ENCODE results near the gene GABRA5. TPM values are rescaled to one million over a fixed set of nuclear protein-coding genes. Genes with fewer than 3 reads are reported as not detected.

Gene GABRA5
- polyA plus RNA-seq, 3 donors = not detected

DNA sequence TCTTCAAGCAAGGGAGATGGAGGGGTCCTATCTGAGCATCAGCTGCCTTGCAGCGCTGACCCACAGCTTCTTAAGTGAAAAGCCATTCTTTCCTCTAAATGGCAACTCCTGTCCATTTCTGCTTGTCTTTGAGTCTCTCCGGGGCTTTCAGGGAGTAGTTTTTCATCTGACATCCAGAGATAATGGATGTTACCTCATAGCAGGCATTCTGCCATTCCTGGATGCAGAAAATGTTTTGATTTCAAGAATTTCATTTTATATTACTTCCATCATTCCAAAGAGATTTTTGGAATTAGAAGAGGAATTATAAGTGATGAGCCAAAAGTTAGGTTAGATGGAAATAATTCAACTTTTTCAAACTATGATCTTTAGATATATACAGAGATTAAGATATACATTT lies 59.2 kb downstream of the GABRA5 start:
- peaks cover 0 to 9% (median 4%) of the 10 kb centered on the region in 7 donors for H3K9me3 Mint-ChIP-seq
- H3K27ac Mint-ChIP-seq = no peak overlapping the region
- DNase-seq = no peak
- H3K4me1 Mint-ChIP-seq = no peaks in the 10 kb centered on the region
- H3K4me3 Mint-ChIP-seq = no peak overlapping the region
- H3K27me3 ChIP-seq (ENCODE audit: control insufficient read depth in 2 of 2, insufficient read depth in 2 of 2, low read length in 2 of 2) = no peaks in the 10 kb centered on the region
- intact Hi-C loops (cut with micrococcal nuclease) = no loop called here
- H3K4me1 ChIP-seq (ENCODE audit: control insufficient read depth in 1 of 2, insufficient read depth in 2 of 2, low read length in 2 of 2) = no peaks in the 10 kb centered on the region
- TF ChIP-seq CTCF (IDR thresholded peaks at IDR 0.05) = no peak
- H3K4me2 ChIP-seq (replicated peaks; ENCODE audit: extremely low read depth, low read length, poor library complexity, severe bottlenecking) = no peak overlapping the region
- no peaks in the 10 kb centered on the region for H4K20me1 ChIP-seq (ENCODE audit: insufficient read depth, low read length)
- no peak overlapping the region for H3K4me3 ChIP-seq (replicated peaks in 1 of 3; ENCODE audit: low read depth in 2 of 3, low read length in 3 of 3)
- H3K36me3 Mint-ChIP-seq = no peaks in the 10 kb centered on the region
- no peak overlapping the region for H3K27ac ChIP-seq (ENCODE audit: low read depth in 1 of 2, low read length in 2 of 2)
- H3K27me3 Mint-ChIP-seq (ENCODE audit: low read depth in 3 of 3) = peaks cover 0 to 3% (median 0%) of the 10 kb centered on the region in 3 donors
- no peaks in the 10 kb centered on the region for H3K36me3 ChIP-seq (replicated peaks in 1 of 2; ENCODE audit: control insufficient read depth in 1 of 2, insufficient read depth in 2 of 2, low read length in 2 of 2)
- H2AFZ ChIP-seq (ENCODE audit: insufficient read depth, low read depth, low read length, poor library complexity, severe bottlenecking) = no peak overlapping the region
- H3K9me3 ChIP-seq (replicated peaks in 1 of 2; ENCODE audit: control insufficient read depth in 1 of 2, insufficient read depth in 1 of 2, low read length in 2 of 2) = peaks cover 0 to 4% of the 10 kb centered on the region in 2 donors
- H3K9ac ChIP-seq (ENCODE audit: insufficient read depth, low read length, poor library complexity, severe bottlenecking) = no peak overlapping the region
- whole genome bisulfite sequencing (ENCODE audit: insufficient coverage) = no CpG with 5 or more reads among the region's 2 CpGs
- no peaks in the 10 kb centered on the region for H3K79me2 ChIP-seq (ENCODE audit: insufficient read depth, low read length)

DNA sequence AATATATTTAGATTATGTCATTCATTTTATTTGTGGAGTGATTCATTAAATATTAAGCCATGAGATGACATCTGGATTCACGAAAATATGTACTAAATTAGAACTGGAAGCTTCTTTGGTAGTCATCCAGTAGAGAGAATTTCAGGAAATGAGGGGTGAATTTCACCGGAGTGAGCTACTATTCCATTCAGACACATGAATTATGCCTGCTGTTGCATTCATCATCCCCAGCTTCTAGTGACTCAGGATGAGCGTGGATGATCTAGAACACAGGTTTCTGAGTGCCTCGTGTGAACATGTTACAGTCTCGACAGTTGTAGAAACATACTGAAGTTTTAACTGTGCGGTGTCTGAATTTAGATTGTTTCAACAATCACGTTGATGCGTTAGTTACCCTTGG lies 61.2 kb downstream of the GABRA5 start:
- Mint-ChIP-seq H3K4me1 (no peaks in the 10 kb centered on the region), H3K9me3 (peaks cover 0 to 14% (median 4%) of the 10 kb centered on the region in 7 donors), H3K4me3 (no peak overlapping the region), H3K36me3 (no peaks in the 10 kb centered on the region), H3K27ac (no peak overlapping the region), H3K27me3 (ENCODE audit: low read depth in 3 of 3) (peaks cover 0 to 3% (median 0%) of the 10 kb centered on the region in 3 donors)
- H3K9ac ChIP-seq (ENCODE audit: insufficient read depth, low read length, poor library complexity, severe bottlenecking) = no peak overlapping the region
- peaks cover 4% of the 10 kb centered on the region in 2 donors for H3K9me3 ChIP-seq (replicated peaks in 1 of 2; ENCODE audit: control insufficient read depth in 1 of 2, insufficient read depth in 1 of 2, low read length in 2 of 2)
- WGBS (ENCODE audit: insufficient coverage) = 91% methylated on average over 4 of the region's 8 CpGs
- no peaks in the 10 kb centered on the region for H3K4me1 ChIP-seq (ENCODE audit: control insufficient read depth in 1 of 2, insufficient read depth in 2 of 2, low read length in 2 of 2)
- no peak for TF ChIP-seq CTCF (IDR thresholded peaks at IDR 0.05)
- intact Hi-C loops (cut with micrococcal nuclease) = no loop called here
- no peaks in the 10 kb centered on the region for H4K20me1 ChIP-seq (ENCODE audit: insufficient read depth, low read length)
- H3K27ac ChIP-seq (ENCODE audit: low read depth in 1 of 2, low read length in 2 of 2) = no peak overlapping the region
- no peaks in the 10 kb centered on the region for H3K79me2 ChIP-seq (ENCODE audit: insufficient read depth, low read length)
- no peaks in the 10 kb centered on the region for H3K36me3 ChIP-seq (replicated peaks in 1 of 2; ENCODE audit: control insufficient read depth in 1 of 2, insufficient read depth in 2 of 2, low read length in 2 of 2)
- H2AFZ ChIP-seq (ENCODE audit: insufficient read depth, low read depth, low read length, poor library complexity, severe bottlenecking) = no peak overlapping the region
- H3K4me3 ChIP-seq (replicated peaks in 1 of 3; ENCODE audit: low read depth in 2 of 3, low read length in 3 of 3) = no peak overlapping the region
- no peak for DNase-seq
- no peak overlapping the region for H3K4me2 ChIP-seq (replicated peaks; ENCODE audit: extremely low read depth, low read length, poor library complexity, severe bottlenecking)
- H3K27me3 ChIP-seq (ENCODE audit: control insufficient read depth in 2 of 2, insufficient read depth in 2 of 2, low read length in 2 of 2) = no peaks in the 10 kb centered on the region
